Bronchial epithelial cell (primary cell): Measurements from ENCODE around the gene FTSJ3. TPM values are rescaled to one million over a fixed set of nuclear protein-coding genes. Genes with fewer than 3 reads are reported as not detected.

Experiments used
- DNase-seq: peaks from one replicate; pipeline ENCODE4 v3.0.0-alpha.2; 2010; ENCODE audit warnings: low read depth
- FAIRE-seq: peaks from 2 replicates; lab custom pipeline; 2011; peaks lifted over from hg19 to GRCh38; lab: Jason Lieb, UNC
- H3K27me3 ChIP-seq: 2 replicates; pipeline ENCODE4 v1.5.1; 2011; ENCODE audit warnings: low read length; ENCODE audit not compliant: control insufficient read depth, insufficient read depth
- H3K36me3 ChIP-seq: 2 replicates; pipeline ENCODE4 v1.5.1; 2011; ENCODE audit warnings: low read length; ENCODE audit not compliant: control insufficient read depth, insufficient read depth
- H3K4me3 ChIP-seq: 2 replicates; pipeline ENCODE4 v1.5.1; 2011; ENCODE audit warnings: mild to moderate bottlenecking, low read depth, low read length, control low read depth
- CTCF ChIP-seq: IDR thresholded peaks from 2 replicates; pipeline ENCODE4 v1.5.1; 2011; ENCODE audit warnings: mild to moderate bottlenecking, moderate library complexity, low read length, control low read depth, inconsistent platforms; ENCODE audit not compliant: insufficient read depth, severe bottlenecking
- total RNA-seq: library from RNA; depleted of rRNA; stranded (reverse); fragments of >200 nt; gene quantifications from 2 replicates; pipeline ENCODE4 v1.2.1, GENCODE V29; 2014

FTSJ3 gene
- total RNA-seq, 1 donor from 2014 or later, result 43.4 TPM

GRCh38 chr17:63819131-63819530 lies 8.3 kb downstream of the FTSJ3 start:
- Histone ChIP-seq H3K4me3 (no peak overlapping the region), H3K36me3 (peaks cover 31% of the 10 kb centered on the region), H3K27me3 (no peaks in the 10 kb centered on the region)
- FAIRE-seq, result no peak
- TF ChIP-seq CTCF, result no peak
- DNase-seq, result no peak

- no peak for TF ChIP-seq CTCF
- no peak for FAIRE-seq
- Histone ChIP-seq H3K36me3 (peaks cover 31% of the 10 kb centered on the region), H3K4me3 (no peak overlapping the region), H3K27me3 (no peaks in the 10 kb centered on the region)
- no peak for DNase-seq
These were observed 9.6 kb downstream of the FTSJ3 start for GRCh38 chr17:63817736-63818385.

GRCh38 chr17:63816669-63817068 lies 10.8 kb downstream of the FTSJ3 start:
- Histone ChIP-seq H3K27me3 (no peaks in the 10 kb centered on the region), H3K36me3 (peaks cover 33% of the 10 kb centered on the region), H3K4me3 (no peak overlapping the region)
- no peak for TF ChIP-seq CTCF
- no peak for DNase-seq
- no peak for FAIRE-seq

GRCh38 chr17:63816123-63816522 lies 11.3 kb downstream of the FTSJ3 start:
- TF ChIP-seq CTCF, result no peak
- no peak for FAIRE-seq

GRCh38 chr17:63809970-63810369 lies 17.5 kb downstream of the FTSJ3 start:
- Histone ChIP-seq H3K27me3 (no peaks in the 10 kb centered on the region), H3K4me3 (no peak overlapping the region), H3K36me3 (peaks cover 24% of the 10 kb centered on the region)
- no peak for FAIRE-seq
- DNase-seq, result no peak
- no peak for TF ChIP-seq CTCF

More at GRCh38 chr17:63816123-63816522, 11.3 kb downstream of the FTSJ3 start:
- Histone ChIP-seq H3K4me3 (no peak overlapping the region), H3K27me3 (no peaks in the 10 kb centered on the region), H3K36me3 (peaks cover 36% of the 10 kb centered on the region)
- no peak for DNase-seq

GRCh38 chr17:63805591-63805990 lies 21.9 kb downstream of the FTSJ3 start:
- DNase-seq (no peak), FAIRE-seq (no peak)
- TF ChIP-seq CTCF, result no peak
- peaks cover 15% of the 10 kb centered on the region for H3K36me3 ChIP-seq
- H3K4me3 ChIP-seq, result no peak overlapping the region
- no peaks in the 10 kb centered on the region for H3K27me3 ChIP-seq
